Peyer's patch (tissue), 4 donors: ENCODE results near the gene SMIM1.

Source experiments
- POLR2A ChIP-seq, 2 donors: fragments of 450-650 bp; IDR thresholded peaks; one replicate each; pipeline ENCODE4 v1.5.1; 2017; ENCODE audit warnings: antibody characterized with exemption in 2 of 2, mild to moderate bottlenecking in 2 of 2, moderate library complexity in 2 of 2
- TF ChIP-seq, protein P1 (sequence below), 6 experiments: fragments of 450-650 bp in 4 of 6; fragments of 200-600 bp in 2 of 6; sonication (generic) in 1 of 6; IDR thresholded peaks; one replicate each; pipeline ENCODE4 v1.5.1; 2017 to 2019; ENCODE audit warnings: antibody characterized with exemption in 6 of 6, mild to moderate bottlenecking in 3 of 6, moderate library complexity in 1 of 6

DNA sequence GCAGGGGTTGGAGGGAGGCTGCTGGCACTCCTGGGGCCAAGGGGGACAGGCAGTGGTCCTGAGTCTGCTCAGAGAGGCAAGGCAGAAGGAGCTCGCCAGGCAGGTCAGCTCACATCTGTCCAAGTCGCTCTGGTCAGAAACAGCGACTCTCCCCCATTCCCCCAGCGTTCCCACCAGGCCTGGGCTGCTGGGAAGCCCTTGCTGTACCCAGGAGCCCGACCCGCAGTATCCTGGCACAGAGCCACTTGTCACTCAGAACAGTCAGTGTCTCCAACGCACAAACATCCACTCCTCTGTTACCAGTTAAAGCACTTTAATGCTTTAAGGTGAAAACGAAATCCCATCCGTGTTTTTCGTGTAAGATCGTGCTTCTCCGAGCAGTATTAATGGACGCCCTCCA lies 36.9 kb upstream of the SMIM1 start:
- TF ChIP-seq, protein P1, sequence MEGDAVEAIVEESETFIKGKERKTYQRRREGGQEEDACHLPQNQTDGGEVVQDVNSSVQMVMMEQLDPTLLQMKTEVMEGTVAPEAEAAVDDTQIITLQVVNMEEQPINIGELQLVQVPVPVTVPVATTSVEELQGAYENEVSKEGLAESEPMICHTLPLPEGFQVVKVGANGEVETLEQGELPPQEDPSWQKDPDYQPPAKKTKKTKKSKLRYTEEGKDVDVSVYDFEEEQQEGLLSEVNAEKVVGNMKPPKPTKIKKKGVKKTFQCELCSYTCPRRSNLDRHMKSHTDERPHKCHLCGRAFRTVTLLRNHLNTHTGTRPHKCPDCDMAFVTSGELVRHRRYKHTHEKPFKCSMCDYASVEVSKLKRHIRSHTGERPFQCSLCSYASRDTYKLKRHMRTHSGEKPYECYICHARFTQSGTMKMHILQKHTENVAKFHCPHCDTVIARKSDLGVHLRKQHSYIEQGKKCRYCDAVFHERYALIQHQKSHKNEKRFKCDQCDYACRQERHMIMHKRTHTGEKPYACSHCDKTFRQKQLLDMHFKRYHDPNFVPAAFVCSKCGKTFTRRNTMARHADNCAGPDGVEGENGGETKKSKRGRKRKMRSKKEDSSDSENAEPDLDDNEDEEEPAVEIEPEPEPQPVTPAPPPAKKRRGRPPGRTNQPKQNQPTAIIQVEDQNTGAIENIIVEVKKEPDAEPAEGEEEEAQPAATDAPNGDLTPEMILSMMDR (IDR thresholded peaks at IDR 0.05): no peak
- no peak for TF ChIP-seq POLR2A (IDR thresholded peaks at IDR 0.05)
